Nephron (organoid): ENCODE data around the gene ZNF48.
A peak's percentile ranks its signal among the peaks of the same experiment; 100 is the strongest.

Experiments used
- H3K27ac Mint-ChIP-seq, 3 experiments: 2 replicates each; pipeline ENCODE4 v1.8.0; 2020; ENCODE audit warnings: mixed read lengths in 3 of 3, mild to moderate bottlenecking in 2 of 3, moderate library complexity in 1 of 3
- H3K27me3 Mint-ChIP-seq: 2 replicates; pipeline ENCODE4 v1.8.0; 2021; ENCODE audit warnings: low read depth, mild to moderate bottlenecking, moderate library complexity, mixed read lengths
- H3K36me3 Mint-ChIP-seq: 2 replicates; pipeline ENCODE4 v1.8.0; 2020; ENCODE audit warnings: low read depth, mixed read lengths
- H3K4me1 Mint-ChIP-seq: 2 replicates; pipeline ENCODE4 v1.8.0; 2020; ENCODE audit warnings: mixed read lengths
- H3K4me3 Mint-ChIP-seq, 3 experiments: 2 replicates each; pipeline ENCODE4 v1.8.0; 2020; ENCODE audit warnings: mild to moderate bottlenecking in 3 of 3, mixed read lengths in 3 of 3, moderate library complexity in 2 of 3
- H3K9me3 Mint-ChIP-seq: 2 replicates; pipeline ENCODE4 v1.8.0; 2020; ENCODE audit warnings: mixed read lengths
- CTCF ChIP-seq, 3 experiments: fragments of 200-600 bp; sonication (generic); IDR thresholded peaks; one replicate each; pipeline ENCODE4 v1.5.0; 2021; ENCODE audit warnings: antibody characterized with exemption in 3 of 3; ENCODE audit not compliant: unreplicated experiment in 3 of 3

Gene ZNF48

GRCh38 chr16:30372725-30373124 is 22.5 kb upstream of the ZNF48 start:
- no peaks in the 10 kb centered on the region for H3K27me3 Mint-ChIP-seq
- no peaks in the 10 kb centered on the region for H3K36me3 Mint-ChIP-seq
- peak overlapping the region; percentile 88 to 97 (median 92) for H3K27ac Mint-ChIP-seq
- TF ChIP-seq CTCF (IDR thresholded peaks at IDR 0.05; ENCODE audit: unreplicated experiment in 3 of 3) = no peak
- peak overlapping the region; percentile 71 to 87 (median 80) for H3K4me3 Mint-ChIP-seq
- H3K9me3 Mint-ChIP-seq = no peaks in the 10 kb centered on the region
- H3K4me1 Mint-ChIP-seq = peaks cover 27% of the 10 kb centered on the region

GRCh38 chr16:30374538-30374937 is 20.7 kb upstream of the ZNF48 start, which contains the start of gene MYL11:
Gene MYL11, plus strand, starts transcription at chr16:30374802. Its CDS starts 56 bp downstream, at chr16:30374858.
- Mint-ChIP-seq H3K9me3 (no peaks in the 10 kb centered on the region), H3K36me3 (no peaks in the 10 kb centered on the region), H3K4me1 (peaks cover 19% of the 10 kb centered on the region), H3K4me3 (peak within 1 kb of the TSS; percentile 60 to 88 (median 87)), H3K27ac (peak within 1 kb of the TSS; percentile 81 to 99 (median 99)), H3K27me3 (no peaks in the 10 kb centered on the region)
- no peak for TF ChIP-seq CTCF (IDR thresholded peaks at IDR 0.05; ENCODE audit: unreplicated experiment in 3 of 3)

- H3K36me3 Mint-ChIP-seq = no peaks in the 10 kb centered on the region
- H3K4me3 Mint-ChIP-seq = peak overlapping the region; percentile 60 to 88 (median 87)
- no peak for TF ChIP-seq CTCF (IDR thresholded peaks at IDR 0.05; ENCODE audit: unreplicated experiment in 3 of 3)
- H3K9me3 Mint-ChIP-seq = no peaks in the 10 kb centered on the region
- peak overlapping the region; percentile 68 to 99 (median 99) for H3K27ac Mint-ChIP-seq
- H3K27me3 Mint-ChIP-seq = no peaks in the 10 kb centered on the region
- H3K4me1 Mint-ChIP-seq = peaks cover 28% of the 10 kb centered on the region
Observed at GRCh38 chr16:30375864-30376263, 19.4 kb upstream of the ZNF48 start.

- Mint-ChIP-seq H3K36me3 (no peaks in the 10 kb centered on the region), H3K4me1 (peaks cover 23% of the 10 kb centered on the region), H3K4me3 (peak overlapping the region; percentile 87 to 96 (median 88)), H3K9me3 (no peaks in the 10 kb centered on the region), H3K27me3 (no peaks in the 10 kb centered on the region), H3K27ac (peak overlapping the region; percentile 99 to 100 (median 99))
- TF ChIP-seq CTCF (IDR thresholded peaks at IDR 0.05; ENCODE audit: unreplicated experiment in 3 of 3) = no peak
Observed at GRCh38 chr16:30376461-30376902, 18.7 kb upstream of the ZNF48 start.

GRCh38 chr16:30377050-30377811 is 18.0 kb upstream of the ZNF48 start:
- Mint-ChIP-seq H3K36me3 (no peaks in the 10 kb centered on the region), H3K9me3 (no peaks in the 10 kb centered on the region), H3K4me1 (peaks cover 23% of the 10 kb centered on the region), H3K27ac (peak overlapping the region; percentile 99 to 100 (median 99)), H3K4me3 (peak overlapping the region; percentile 87 to 96 (median 88)), H3K27me3 (no peaks in the 10 kb centered on the region)
- TF ChIP-seq CTCF (IDR thresholded peaks at IDR 0.05; ENCODE audit: unreplicated experiment in 3 of 3) = no peak
